Stomach (tissue), 4 donors: ENCODE measurements around the gene PPP1R9A.

Experiments
- POLR2AphosphoS5 ChIP-seq, 3 donors: sonication (generic); formaldehyde crosslinking; IDR thresholded peaks; one replicate each; pipeline ENCODE4 v1.6.1; 2016; ENCODE audit warnings: antibody characterized with exemption in 3 of 3
- TF ChIP-seq, protein P1 (sequence below), 7 experiments: fragments of 450-650 bp in 4 of 7; fragments of 200-600 bp in 3 of 7; sonication (generic) in 3 of 7; IDR thresholded peaks; one replicate each; pipeline ENCODE4 v1.5.1; 2016 to 2019; ENCODE audit warnings: antibody characterized with exemption in 7 of 7, control low read depth in 2 of 7, mild to moderate bottlenecking in 1 of 7

DNA sequence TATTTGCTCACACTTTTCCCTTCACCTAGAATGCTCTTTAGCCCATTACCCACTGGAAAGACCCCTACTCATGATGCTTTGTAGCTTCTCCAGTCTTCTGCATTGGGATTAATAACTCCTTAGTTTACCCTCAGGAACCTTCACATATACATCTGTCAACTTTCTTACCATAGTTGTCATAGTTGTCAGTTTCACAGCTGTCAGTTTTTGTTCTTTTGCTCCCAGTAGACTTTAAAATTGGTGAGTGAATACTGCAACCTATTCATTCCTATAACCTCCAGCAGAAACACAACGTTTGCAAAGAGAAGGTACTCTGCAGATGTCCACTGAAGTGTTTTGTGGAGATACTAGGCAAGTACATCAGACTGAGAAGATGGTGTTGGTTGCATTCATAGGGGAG is 414.3 kb downstream of the PPP1R9A start:
- TF ChIP-seq, protein P1, sequence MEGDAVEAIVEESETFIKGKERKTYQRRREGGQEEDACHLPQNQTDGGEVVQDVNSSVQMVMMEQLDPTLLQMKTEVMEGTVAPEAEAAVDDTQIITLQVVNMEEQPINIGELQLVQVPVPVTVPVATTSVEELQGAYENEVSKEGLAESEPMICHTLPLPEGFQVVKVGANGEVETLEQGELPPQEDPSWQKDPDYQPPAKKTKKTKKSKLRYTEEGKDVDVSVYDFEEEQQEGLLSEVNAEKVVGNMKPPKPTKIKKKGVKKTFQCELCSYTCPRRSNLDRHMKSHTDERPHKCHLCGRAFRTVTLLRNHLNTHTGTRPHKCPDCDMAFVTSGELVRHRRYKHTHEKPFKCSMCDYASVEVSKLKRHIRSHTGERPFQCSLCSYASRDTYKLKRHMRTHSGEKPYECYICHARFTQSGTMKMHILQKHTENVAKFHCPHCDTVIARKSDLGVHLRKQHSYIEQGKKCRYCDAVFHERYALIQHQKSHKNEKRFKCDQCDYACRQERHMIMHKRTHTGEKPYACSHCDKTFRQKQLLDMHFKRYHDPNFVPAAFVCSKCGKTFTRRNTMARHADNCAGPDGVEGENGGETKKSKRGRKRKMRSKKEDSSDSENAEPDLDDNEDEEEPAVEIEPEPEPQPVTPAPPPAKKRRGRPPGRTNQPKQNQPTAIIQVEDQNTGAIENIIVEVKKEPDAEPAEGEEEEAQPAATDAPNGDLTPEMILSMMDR (IDR thresholded peaks at IDR 0.05), result no peak
- TF ChIP-seq POLR2AphosphoS5 (IDR thresholded peaks at IDR 0.05), result no peak
